NB4 (cell line): ENCODE results near the gene MRFAP1.

Source experiments
- DNase-seq: peaks from one replicate; pipeline ENCODE4 v3.0.0; 2010; ENCODE audit warnings: low read depth
- H3K4me3 ChIP-seq: one replicate; pipeline ENCODE4 v1.5.1; 2011; ENCODE audit warnings: mild to moderate bottlenecking, low read depth, low read length, moderate library complexity
- CTCF ChIP-seq: IDR thresholded peaks from one replicate; pipeline ENCODE4 v1.5.1; 2012; ENCODE audit warnings: low read depth, low read length
- MAX ChIP-seq: IDR thresholded peaks from 2 replicates; pipeline ENCODE4 v1.6.1; 2011; ENCODE audit warnings: low read depth, low read length
- MYC ChIP-seq: IDR thresholded peaks from 2 replicates; pipeline ENCODE4 v1.6.1; 2011; ENCODE audit warnings: low read depth, low read length
- POLR2A ChIP-seq: IDR thresholded peaks from 2 replicates; pipeline ENCODE4 v1.6.1; 2011; ENCODE audit warnings: mild to moderate bottlenecking; ENCODE audit not compliant: insufficient read length; ENCODE audit errors: extremely low read depth

The MRFAP1 gene

GRCh38 chr4:6640292-6641163 lies at the start of gene MRFAP1:
Gene MRFAP1, plus strand, starts transcription at chr4:6640685. Its CDS starts 178 bp downstream, at chr4:6640863.
- peak; percentile 99 for DNase-seq
- TF ChIP-seq CTCF (no peak), MAX (peak; percentile 90), MYC (peak; percentile 94), POLR2A (peak; percentile 95)
- peak within 1 kb of the TSS; percentile 71 for H3K4me3 ChIP-seq

GRCh38 chr4:6591313-6591712 lies 49.2 kb upstream of the MRFAP1 start:
- TF ChIP-seq CTCF (no peak), MAX (no peak), POLR2A (no peak), MYC (no peak)
- no peak for DNase-seq
- H3K4me3 ChIP-seq = no peak overlapping the region

DNA sequence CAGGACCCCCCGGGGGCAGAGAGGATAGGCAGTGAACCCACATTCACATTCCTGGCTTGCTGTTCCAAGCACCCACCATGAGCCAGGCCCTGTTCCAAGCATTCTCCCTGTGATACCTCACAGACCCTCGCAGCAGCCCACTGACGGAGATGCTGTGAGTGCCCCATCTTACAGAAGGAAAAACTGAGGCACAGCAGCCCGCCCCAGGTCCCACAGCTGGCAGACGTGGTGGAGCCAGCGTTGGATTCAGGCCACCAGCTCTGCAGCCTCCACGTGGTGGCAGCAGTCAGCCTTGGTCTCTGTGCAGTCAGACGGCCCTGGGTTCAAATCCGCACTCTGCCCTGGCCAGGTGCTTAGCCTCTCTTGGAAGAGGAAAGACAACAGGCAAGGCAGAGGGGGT lies 48.7 kb upstream of the MRFAP1 start:
- H3K4me3 ChIP-seq = no peak overlapping the region
- TF ChIP-seq POLR2A = no peak
- TF ChIP-seq MAX = peak; percentile 14; the same call in 1 of the 2 replicates
- peak; percentile 10 for TF ChIP-seq CTCF
- DNase-seq = no peak

- TF ChIP-seq MAX = no peak
- no peak for TF ChIP-seq POLR2A
- TF ChIP-seq MYC = no peak
- TF ChIP-seq CTCF = no peak
- no peak for DNase-seq
- no peak overlapping the region for H3K4me3 ChIP-seq
These were observed 47.5 kb upstream of the MRFAP1 start for GRCh38 chr4:6592804-6593563.

- DNase-seq = no peak
- TF ChIP-seq MAX (no peak), MYC (no peak), CTCF (no peak), POLR2A (no peak)
These were observed 46.1 kb upstream of the MRFAP1 start for GRCh38 chr4:6594341-6594740.

More at GRCh38 chr4:6594341-6594740, 46.1 kb upstream of the MRFAP1 start:
- H3K4me3 ChIP-seq = no peak overlapping the region
